Stimulated activated CD8-positive, alpha-beta memory T cell treated with anti-CD3 and anti-CD28 coated beads, Interleukin-4, amount 100 ng/mL, for 24 hours (primary cell): Measurements from ENCODE around the gene ZSWIM3.

Source experiments
- DNase-seq: peaks from one replicate; pipeline ENCODE4 v3.0.0-alpha.2; 2020; ENCODE audit warnings: low read depth

ZSWIM3 gene

GRCh38 chr20:45833030-45833882 is 24.2 kb upstream of the ZSWIM3 start, which contains the start of gene SNX21:
Gene SNX21 (plus strand): TSS chr20:45833799. CDS start chr20:45833920, 121 bp downstream.
- DNase-seq, result no peak

- peak; percentile 16 for DNase-seq
These were observed 23.3 kb upstream of the ZSWIM3 start for GRCh38 chr20:45833883-45834796.

- DNase-seq, result no peak
These were observed 22.6 kb upstream of the ZSWIM3 start for GRCh38 chr20:45834797-45835161.

GRCh38 chr20:45835329-45835765 is 22.1 kb upstream of the ZSWIM3 start:
- DNase-seq, result no peak

GRCh38 chr20:45835825-45836224 is 21.6 kb upstream of the ZSWIM3 start:
- DNase-seq, result no peak

DNA sequence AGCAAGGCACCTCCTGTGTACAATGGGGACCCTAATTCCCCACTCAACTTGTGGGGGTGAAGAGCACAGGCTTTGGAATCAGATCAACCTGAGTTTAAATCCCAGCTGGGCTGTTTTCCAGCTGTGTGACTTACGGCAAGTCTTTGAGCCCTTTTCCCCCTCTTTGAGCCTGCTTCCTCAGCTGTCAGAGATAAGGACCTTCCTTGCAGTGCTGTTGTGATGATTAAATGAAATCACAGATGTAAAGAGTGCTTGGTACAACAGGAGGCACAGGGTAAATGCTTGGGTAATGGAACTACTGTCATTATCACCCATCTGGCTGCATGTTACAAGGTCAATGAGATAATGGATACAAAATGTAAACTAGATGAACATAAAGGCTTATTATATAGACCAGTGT is 20.6 kb upstream of the ZSWIM3 start:
- no peak for DNase-seq

- DNase-seq, result no peak
These were observed 16.7 kb upstream of the ZSWIM3 start for GRCh38 chr20:45840700-45841198.

GRCh38 chr20:45841407-45842129 is 15.8 kb upstream of the ZSWIM3 start:
- no peak for DNase-seq

DNA sequence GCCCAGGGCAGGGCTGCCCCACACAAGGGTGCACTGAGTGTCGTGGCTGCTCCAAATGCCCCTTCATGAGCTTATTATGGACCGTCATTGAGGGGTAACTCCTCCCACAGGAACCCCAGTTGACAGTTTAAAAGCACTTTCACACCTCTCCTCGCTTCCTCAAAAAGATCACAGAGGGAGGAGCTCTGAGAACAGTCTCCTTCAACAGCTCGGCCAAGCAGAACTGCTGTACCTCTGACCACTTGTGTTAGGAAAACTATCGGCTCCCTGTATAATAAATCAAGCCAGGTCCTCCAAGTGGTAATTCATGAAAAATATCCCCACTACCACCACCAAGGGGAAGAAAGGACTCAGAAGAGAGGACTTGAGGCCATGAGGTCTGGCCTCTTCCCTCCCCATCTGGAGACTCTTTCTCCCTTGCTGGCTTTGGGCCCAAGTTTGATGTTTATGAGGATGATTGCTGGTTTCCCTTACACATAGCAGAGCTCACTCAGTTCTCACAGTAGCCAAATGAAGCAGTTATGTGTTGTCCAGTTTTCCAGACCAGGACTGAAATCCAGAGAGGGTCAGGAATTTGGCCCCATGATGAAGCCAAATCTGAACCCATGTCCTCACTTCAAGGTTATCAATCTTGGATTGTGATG is 15.1 kb upstream of the ZSWIM3 start:
- DNase-seq, result no peak

DNA sequence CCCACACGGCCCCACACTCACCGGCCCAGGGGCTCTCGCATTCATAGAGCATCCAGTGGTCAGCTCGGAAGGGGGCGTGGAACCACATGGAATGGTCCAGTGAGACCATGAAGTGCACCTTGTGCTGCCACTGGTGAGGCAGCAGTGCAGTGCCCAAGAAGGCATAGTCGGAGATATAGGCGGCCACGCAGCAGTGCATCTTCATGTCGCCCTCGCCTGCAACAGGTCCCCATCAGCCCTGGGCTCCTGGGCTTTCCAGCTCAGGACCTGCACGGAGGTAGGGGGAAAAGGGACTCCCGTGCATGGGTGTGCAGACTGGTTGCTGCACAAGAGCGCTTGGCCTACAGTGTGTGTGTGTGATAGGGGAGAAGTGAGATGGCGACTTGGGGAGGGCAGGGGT is 13.9 kb upstream of the ZSWIM3 start:
- DNase-seq, result no peak

DNA sequence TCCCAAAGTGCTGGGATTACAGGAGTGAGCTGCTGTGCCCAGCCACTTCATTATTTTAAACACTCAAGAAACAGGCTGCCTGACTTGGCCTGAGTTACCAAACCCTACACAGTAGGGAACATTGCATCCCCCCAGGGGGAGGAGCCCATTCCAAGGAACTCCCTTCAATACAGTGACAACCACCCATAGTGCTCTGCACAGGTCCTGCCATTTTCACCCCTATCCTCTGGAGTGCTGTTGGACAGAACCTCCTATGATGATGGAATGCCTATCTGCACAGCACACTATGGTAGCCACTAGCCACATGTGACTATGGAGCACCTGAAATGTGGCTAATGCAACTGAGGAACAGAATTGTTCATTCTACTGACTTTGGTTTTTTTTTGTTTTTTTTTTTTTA is 12.0 kb upstream of the ZSWIM3 start:
- DNase-seq, result no peak

GRCh38 chr20:45848421-45848820 is 9.0 kb upstream of the ZSWIM3 start:
- DNase-seq, result no peak

DNA sequence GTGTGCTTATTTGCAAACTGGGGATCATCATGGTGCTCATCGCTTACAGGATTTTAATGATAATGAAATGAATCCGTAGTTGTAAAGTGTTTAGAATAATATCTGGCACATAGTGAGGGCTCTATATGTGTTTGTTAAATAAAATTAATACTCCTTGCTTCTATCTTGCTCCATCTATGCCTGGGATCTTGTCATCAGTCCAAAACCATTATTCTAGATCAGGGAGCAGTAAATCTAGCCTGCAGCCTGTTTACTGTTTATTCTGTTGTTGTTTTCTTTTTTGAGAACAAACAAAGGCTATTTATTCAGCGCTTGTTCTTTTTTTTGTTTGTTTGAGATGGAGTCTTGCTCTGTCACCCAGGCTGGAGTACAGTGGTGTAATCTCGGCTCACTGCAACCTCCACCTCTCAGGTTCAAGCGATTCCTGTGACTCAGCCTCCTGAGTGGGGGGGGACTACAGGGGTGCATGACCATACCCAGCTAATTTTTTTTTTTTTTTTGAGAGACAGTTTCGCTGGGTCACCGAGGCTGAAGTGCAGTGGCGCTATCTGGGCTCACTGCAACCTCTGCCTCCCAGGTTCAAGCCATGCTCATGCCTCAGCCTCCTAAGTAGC is 8.3 kb upstream of the ZSWIM3 start:
- no peak for DNase-seq

DNA sequence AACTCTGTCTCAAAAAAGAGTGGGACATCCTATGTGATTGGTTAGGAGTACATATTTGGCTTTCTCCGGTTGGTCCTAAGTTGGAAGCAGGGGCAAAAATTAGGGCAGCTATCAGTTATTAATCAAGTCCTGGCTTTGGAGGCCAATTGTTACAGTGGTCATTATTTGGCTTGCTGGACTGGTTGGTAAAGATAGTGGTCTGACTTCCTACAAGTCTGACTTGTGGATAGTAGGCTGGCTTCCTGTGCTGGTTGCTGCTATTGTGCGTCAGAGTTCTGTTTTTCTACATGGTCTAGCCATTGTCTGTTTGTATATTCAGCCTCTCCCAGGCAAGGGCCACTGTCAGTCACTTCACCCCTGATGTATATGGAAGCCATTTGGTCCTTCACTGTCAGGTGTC is 7.2 kb upstream of the ZSWIM3 start:
- no peak for DNase-seq

- DNase-seq, result no peak
These were observed 6.5 kb upstream of the ZSWIM3 start for GRCh38 chr20:45850926-45851325.

DNA sequence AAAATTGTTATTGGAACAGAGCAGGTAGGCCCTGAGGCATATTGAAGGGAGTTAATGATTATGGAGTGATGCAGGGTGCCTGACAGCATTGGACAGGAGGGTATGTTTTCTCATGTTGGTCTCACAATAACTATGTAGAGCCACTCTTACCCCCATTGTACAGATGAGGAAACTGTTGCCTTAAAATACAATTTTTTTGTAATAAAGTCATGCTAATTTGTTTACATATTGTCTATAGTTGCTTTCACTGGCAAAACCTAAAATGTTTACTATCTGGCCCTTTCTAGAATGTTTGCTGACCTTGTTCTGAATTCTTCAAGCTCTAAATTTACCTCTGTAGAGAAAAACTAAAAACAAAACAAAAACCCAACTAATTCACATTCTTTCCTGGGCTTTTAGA is 5.9 kb upstream of the ZSWIM3 start:
- DNase-seq, result no peak

DNA sequence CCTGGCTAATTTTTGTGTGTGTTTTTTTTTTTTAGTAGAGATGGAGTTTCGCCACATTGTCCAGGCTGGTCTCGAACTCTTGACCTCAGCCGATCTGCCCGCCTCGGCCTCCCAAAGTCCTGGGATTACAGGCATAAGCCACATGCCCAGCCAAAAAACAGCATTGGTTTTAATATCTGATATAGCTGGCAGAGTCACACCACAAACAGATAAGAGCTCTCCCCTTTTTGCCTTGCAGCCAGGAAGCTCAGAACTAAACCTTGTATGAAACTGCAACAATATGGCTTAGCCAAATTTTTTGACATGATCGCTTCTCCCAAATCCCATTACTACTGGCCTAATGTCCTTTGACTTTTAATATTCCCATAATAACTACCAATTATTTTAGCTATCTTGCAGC is 5.1 kb upstream of the ZSWIM3 start:
- DNase-seq, result no peak

GRCh38 chr20:45853484-45853883 is 3.9 kb upstream of the ZSWIM3 start:
- no peak for DNase-seq

- peak; percentile 16 for DNase-seq
These were observed 435 bp downstream of the ZSWIM3 start for GRCh38 chr20:45857882-45858216.

- DNase-seq, result no peak
These were observed 2.5 kb downstream of the ZSWIM3 start for GRCh38 chr20:45859916-45860315.

DNA sequence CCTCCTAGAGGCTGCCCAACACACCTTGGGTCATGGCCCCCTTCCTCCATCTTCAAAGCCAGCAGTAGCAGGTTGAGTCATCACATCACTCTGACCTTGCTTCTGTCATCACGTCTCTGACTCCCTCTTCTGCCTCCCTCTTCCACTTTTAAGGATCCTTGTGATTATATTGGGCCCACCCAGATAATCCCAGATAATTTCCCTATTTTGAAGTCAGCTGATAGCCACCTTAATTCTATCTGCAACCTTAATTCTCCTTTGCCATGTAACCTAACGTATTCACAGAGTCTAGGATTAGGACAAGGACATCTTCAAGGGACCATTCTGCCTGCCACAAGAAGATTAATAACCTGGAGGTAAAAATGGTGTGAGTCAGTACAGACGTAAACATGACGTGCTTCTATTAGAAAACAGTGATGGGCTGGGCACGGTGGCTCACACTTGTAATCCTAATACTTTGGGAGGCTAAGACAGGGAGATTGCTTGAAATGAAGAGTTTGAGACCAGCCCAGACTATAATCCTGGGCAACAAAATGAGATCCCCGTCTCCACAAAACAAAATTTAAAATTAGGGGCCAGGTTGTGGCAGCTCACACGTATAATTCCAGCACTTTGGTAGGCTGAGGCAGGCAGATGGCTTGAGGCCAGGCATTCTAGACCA is 3.3 kb downstream of the ZSWIM3 start:
- no peak for DNase-seq
